HG03342 (cell line): ENCODE results near the gene PLXNB1.
A peak's percentile ranks its signal among the peaks of the same experiment; 100 is the strongest.
"Not testable (repeated sequence)": the region's sequence is repeated elsewhere in the genome, so short reads cannot be mapped to it uniquely, and the experiment has no call there.

Experiments
- ATAC-seq: cut with Tn5 transposase; IDR thresholded peaks from one replicate; pipeline ENCODE4 v1.9.1; 2021; ENCODE audit warnings: mild to moderate bottlenecking, moderate library complexity; ENCODE audit not compliant: unreplicated experiment

Gene PLXNB1

DNA sequence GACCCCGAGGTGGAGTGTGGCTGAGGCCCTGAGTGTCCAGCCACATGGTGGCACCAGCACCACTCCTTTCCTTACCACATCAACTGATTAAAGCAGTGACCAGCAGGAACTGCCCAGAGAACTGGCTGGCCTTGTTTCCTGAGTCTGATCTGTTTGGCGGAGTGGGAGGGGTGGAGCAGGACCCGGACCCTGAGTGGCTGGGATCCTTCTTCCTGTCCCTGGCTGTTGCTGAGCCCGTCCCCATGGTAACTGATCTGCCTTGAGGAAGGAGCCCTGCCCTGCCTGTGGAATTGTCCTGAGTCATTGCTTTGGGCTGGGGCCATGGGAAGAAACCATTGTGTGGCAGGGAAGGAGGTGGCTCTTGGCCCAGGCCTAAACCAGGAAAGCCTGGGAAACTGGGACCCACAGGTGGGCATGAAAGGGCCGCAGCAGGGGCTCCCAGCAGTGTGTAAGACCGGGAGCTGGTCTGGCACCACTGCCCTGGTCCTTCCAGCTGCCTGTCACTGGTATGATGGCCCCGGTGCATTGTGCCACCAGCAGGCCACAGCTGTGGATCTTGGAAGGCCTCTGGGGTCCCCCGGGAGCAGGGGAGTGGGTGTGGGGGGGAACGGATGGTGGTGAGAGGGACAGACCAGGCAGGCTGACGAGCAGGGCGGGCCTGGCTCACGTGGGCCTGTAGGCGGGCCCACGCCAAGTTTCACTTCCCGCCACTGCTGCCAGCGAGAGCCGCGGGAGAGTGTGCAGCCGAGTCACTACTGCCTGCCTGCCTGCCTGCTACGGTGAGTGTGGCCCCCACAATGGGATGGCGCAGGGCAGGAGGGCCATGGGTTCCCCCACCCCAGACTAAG, 35.9 kb upstream of the PLXNB1 start:
- ATAC-seq, result peak; percentile 83

DNA sequence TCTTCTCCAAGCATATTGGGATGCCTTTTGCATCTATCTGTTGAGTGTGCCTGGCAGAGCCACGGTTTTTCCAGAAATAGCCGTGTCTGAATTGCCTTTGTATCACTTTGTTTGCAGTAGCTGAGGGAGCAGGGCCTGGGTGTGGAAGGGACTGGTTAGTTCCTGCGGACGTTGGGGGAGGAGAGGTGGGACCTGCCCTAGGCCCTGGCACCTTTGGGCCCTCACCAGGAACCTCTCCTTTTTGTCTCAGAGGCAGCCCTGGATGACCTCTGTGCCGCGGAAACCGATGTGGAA, 35.3 kb upstream of the PLXNB1 start:
- ATAC-seq, result no peak

DNA sequence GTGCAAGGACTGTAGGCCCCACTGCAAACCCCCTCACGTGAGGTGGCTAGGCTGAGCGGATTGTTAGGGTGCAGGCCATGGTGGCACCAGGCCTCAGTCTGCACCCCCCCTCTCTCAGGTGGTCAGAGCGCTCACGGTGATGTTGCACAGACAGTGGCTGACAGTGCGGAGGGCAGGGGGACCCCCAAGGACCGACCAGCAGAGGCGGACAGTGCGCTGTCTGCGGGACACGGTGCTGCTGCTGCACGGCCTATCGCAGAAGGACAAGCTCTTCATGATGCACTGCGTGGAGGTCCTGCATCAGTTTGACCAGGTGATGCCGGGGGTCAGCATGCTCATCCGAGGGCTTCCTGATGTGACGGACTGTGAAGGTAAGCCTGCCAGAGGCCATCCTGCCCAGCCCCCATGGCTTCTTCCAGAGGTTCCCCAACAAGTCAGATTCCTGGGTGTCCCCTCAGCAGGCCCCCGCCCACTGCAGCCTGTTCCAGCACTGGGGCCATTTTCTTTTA, 34.9 kb upstream of the PLXNB1 start:
- no peak for ATAC-seq

DNA sequence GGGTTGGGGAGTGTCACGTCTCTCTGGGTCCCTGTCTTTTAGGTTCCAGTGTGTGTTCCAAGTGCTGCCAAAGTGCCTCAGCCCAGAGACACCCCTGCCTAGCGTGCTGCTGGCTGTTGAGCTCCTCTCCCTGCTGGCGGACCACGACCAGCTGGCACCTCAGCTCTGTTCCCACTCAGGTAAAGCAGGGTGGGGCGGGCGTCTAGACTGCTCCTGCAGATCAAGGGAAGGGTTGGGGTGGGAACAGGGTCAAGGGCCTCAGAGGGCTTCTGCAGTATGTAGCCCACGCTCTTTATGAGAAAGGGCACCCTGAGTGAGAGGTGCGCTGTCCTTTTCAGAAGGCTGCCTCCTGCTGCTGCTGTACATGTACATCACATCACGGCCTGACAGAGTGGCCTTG, 33.8 kb upstream of the PLXNB1 start:
- no peak for ATAC-seq

DNA sequence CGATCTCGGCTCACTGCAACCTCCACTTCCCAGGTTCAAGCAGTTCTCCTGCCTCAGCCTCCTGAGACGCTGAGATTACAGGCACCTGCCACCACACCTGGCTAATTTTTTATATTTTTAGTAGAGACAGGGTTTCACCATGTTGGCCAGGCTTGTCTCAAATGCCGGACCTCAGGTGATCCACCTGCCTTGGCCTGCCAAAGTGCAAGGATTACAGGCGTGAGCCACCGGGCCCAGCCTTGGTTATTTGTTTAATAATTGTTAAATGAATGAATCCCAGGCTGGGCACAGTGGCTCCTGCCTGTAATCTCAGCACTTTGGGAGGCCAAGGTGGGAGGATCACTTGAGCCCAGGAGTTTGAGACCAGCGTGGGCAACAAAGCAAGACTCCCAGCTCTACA, 31.9 kb upstream of the PLXNB1 start:
- not testable (repeated sequence) for ATAC-seq

- no peak for ATAC-seq
Measured at GRCh38 chr3:48460517-48460902, 30.6 kb upstream of the PLXNB1 start.

- ATAC-seq, result no peak
Measured at GRCh38 chr3:48459773-48460516, 30.1 kb upstream of the PLXNB1 start.

- ATAC-seq, result no peak
Measured at GRCh38 chr3:48459331-48459730, 29.4 kb upstream of the PLXNB1 start.

DNA sequence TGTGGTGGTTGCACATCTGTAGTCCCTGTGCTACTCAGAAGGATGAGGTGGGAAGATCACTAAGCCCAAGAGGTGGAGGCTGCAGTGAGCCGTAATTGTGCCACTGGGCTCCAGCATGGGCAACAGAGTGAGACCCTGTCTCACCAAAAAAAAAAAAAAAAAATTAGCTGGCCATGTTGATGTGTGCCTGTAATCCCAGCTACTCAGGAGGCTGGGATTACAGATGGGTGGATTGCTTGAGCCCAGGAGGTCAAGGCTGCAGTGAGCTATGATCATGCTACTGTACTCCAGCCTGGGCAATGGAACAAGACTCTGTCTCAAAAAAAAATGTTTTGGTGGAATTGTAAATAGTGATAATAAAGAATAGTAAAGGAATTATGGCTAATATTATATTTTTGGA, 26.6 kb upstream of the PLXNB1 start:
- no peak for ATAC-seq

DNA sequence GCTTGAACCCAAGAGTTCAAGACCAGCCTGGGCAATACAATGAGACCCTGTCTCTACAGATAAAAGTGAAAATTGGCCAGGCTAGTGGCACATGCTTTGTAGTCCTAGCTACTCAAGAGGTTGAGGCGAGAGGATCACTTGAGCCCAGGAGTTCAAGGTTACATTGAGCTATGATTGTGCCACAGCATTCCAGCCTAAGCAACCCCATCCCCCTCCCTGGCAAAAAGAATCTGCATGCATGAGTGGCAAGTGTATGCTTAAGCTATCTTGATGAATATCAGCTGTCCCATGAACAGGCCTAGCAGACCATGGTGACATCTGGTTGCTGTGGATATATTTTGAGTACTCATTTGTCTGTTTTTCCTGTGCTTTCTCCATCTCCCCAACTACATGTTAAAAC, 21.4 kb upstream of the PLXNB1 start:
- no peak for ATAC-seq

- ATAC-seq, result peak; percentile 75
Measured at GRCh38 chr3:48446425-48447193, 16.7 kb upstream of the PLXNB1 start, which contains the start of gene ATRIP. Gene ATRIP, plus strand, starts transcription at chr3:48446737. Its CDS starts 109 bp downstream, at chr3:48446846.

DNA sequence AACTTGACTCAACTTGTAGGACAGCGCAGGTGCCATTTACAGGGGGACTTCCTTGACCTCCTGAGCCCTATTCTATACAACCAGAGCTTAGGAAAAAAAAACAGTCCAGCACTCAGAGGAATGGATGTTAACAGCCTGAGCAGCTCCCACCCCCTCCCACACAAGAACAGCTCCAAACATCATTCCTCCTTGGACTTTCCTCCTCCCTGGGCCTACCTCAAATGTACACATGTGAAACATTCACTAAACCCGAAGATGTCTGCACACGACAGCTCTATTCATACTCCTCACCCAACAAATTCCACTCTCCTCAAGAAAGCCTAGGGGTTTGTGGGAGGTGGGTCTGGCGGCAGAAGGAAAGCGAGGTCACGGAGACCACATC, 16.1 kb upstream of the PLXNB1 start:
- no peak for ATAC-seq

DNA sequence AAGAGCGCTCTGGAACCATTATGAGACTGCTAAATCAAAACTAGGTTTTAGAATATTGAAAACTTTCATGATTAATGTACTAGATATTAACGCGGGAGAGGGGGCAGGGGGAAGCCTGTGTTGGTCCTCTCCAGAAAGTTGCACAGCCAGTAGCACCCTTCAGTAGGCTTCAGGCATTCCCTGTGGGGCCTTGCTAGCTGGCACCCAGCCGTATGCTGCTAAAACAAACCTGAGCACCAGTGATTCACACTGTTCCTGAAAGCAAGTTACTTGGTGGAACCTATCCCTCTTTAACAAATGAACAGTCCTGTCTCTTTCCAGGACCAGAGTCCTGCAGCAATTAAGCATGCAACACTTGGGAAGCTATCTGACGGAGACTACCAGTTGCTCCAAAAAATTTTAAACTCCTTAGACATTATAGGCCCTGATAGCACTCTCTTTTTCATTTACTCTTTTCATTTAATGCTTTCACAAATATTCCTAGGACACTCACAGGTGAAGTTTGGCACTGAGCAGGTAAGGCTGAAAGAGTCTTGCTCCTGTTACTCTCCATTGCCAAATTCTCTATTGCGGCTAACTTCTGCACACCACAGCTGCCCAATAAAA, 15.5 kb upstream of the PLXNB1 start:
- no peak for ATAC-seq

GRCh38 chr3:48441940-48442339, 12.1 kb upstream of the PLXNB1 start:
- ATAC-seq, result no peak

GRCh38 chr3:48440590-48440958, 10.7 kb upstream of the PLXNB1 start:
- no peak for ATAC-seq

DNA sequence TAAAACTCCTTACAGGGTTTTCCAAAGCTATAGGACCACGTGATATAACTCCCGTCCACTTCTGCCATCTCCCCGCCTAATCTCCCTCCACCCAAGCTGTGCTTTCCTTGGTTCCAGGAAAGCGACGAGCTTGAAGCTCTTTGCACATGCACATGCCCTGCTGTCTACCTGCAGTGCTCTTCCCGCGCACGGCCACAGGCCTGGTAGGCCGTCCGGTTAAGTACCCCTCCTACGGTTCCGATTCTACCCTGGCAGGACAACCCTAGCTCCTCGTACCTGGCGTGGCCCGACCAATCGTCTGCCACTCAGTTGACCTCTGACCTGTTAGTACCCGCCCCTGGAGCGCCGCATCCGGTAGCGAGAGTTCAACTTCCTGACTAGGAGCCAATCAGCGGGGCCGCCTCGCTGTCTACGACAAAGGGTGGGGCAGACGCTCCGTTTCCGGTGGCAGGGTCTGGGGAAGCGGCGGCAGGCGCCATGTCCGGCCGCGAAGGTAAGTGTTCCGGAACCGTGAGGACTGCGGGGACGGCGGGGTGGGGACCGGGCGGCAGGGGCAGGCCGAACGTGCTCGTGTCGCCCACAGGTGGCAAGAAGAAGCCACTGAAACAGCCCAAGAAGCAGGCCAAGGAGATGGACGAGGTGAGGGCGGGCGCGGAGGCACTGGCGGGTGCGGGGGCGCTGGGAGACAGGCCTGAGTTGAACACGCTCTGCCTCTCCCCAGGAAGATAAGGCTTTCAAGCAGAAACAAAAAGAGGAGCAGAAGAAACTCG, 10.1 kb upstream of the PLXNB1 start, which contains the start of the genes CCDC51 and TMA7:
CCDC51 (minus strand) TSS at position 300 of the 770 bp plus-strand sequence. CDS start 4,991 bp downstream, outside the sequence.
TMA7 (plus strand) TSS at position 438 of the 770 bp plus-strand sequence; CDS start at position 478, 40 bp downstream.
- ATAC-seq, result peak; percentile 96

- no peak for ATAC-seq
Measured at GRCh38 chr3:48437812-48438211, 7.9 kb upstream of the PLXNB1 start.

DNA sequence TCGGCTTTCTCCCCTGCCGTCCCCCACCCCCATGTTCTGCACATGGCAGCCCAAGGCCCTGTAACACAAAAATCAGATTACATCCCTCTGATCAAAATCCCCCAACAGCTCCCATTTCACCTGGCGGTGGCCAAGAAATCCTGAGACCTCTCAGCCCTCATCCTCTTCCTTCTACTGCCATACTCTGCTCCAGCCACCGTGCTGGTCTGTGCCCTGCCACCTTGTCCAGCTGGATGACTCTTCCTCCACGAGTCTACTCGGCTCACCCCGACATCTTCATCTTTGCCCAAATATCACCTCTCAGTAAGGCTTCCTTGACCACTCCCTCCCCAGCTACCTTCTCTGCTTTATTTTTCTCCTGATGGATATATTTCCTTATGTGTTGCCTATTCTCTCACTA, 7.0 kb upstream of the PLXNB1 start:
- ATAC-seq, result no peak

GRCh38 chr3:48436477-48436787, 6.5 kb upstream of the PLXNB1 start:
- no peak for ATAC-seq

GRCh38 chr3:48435774-48436476, 6.0 kb upstream of the PLXNB1 start:
- no peak for ATAC-seq
